GM12801 (cell line): ENCODE results near the gene RASAL1.

ENCODE experiments used
- CTCF ChIP-seq: IDR thresholded peaks from one replicate; pipeline ENCODE4 v1.5.1; 2011; ENCODE audit warnings: control low read depth; ENCODE audit not compliant: insufficient read length; ENCODE audit errors: extremely low read depth

Gene RASAL1

GRCh38 chr12:113114447-113115178, 20.9 kb downstream of the RASAL1 start:
- TF ChIP-seq CTCF: no peak

DNA sequence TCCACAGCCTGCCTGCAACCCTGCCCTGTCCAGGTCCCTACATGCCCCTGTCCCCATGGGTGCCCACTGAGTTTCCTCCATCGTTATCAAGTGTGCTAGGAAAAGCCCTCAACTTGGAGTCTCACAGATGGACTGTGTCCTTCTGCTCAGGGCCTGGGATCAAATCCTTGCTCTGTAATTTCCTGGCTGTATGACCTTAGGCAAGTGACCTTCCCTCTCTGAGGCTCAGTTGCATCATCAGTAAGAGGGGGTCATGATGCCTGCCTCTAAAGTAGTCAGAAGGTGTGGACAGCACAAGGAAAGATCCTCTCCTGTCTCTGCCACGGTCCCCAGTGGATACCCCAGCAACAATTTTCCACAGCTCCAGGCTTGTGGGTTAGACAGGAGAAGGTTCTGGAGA, 22.2 kb downstream of the RASAL1 start:
- no peak for TF ChIP-seq CTCF

- no peak for TF ChIP-seq CTCF
Measured at GRCh38 chr12:113112043-113112899, 23.3 kb downstream of the RASAL1 start.

DNA sequence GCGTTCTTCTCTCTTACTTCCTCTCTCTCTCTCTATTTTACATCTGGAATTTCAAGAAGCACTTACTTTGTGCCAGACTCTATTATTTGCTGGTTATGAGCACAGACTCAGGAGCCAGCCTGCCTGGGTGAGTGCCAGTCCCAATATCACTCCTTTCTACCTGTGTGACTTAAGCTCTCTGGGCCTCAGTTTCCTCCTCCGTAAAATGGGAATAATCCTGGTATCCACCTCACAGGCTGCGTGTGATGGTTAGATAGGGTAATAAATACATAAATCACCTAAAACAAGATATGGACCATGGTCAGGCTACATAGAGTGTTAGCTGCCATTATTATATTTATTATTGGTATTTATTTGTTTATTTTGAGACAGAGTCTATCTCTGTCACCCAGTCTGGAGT, 24.3 kb downstream of the RASAL1 start:
- no peak for TF ChIP-seq CTCF

GRCh38 chr12:113109872-113110599, 25.5 kb downstream of the RASAL1 start:
- TF ChIP-seq CTCF: no peak

GRCh38 chr12:113109360-113109759, 26.2 kb downstream of the RASAL1 start:
- no peak for TF ChIP-seq CTCF

GRCh38 chr12:113108308-113108707, 27.3 kb downstream of the RASAL1 start:
- TF ChIP-seq CTCF: no peak
